Glutamatergic neuron (in vitro differentiated cells): Measurements from ENCODE around the gene NELFB. TPM values are rescaled to one million over a fixed set of nuclear protein-coding genes. Genes with fewer than 3 reads are reported as not detected.

Experiments used
- DNase-seq: peaks from one replicate; pipeline ENCODE4 v3.0.0; 2022
- H3K27ac Mint-ChIP-seq: one replicate; pipeline ENCODE4 v1.8.0; 2020; ENCODE audit warnings: mild to moderate bottlenecking, mixed read lengths, inconsistent platforms; ENCODE audit not compliant: unreplicated experiment
- H3K27me3 Mint-ChIP-seq: one replicate; pipeline ENCODE4 v1.8.0; 2020; ENCODE audit warnings: mild to moderate bottlenecking, moderate library complexity, mixed read lengths, inconsistent platforms; ENCODE audit not compliant: unreplicated experiment
- H3K36me3 Mint-ChIP-seq: one replicate; pipeline ENCODE4 v1.8.0; 2020; ENCODE audit warnings: mild to moderate bottlenecking, mixed read lengths, inconsistent platforms; ENCODE audit not compliant: unreplicated experiment
- H3K4me1 Mint-ChIP-seq: one replicate; pipeline ENCODE4 v1.8.0; 2020; ENCODE audit warnings: mild to moderate bottlenecking, low read depth, mixed read lengths, inconsistent platforms; ENCODE audit not compliant: unreplicated experiment
- H3K4me3 Mint-ChIP-seq: one replicate; pipeline ENCODE4 v1.8.0; 2020; ENCODE audit warnings: mild to moderate bottlenecking, mixed read lengths, inconsistent platforms; ENCODE audit not compliant: unreplicated experiment
- H3K9me3 Mint-ChIP-seq: one replicate; pipeline ENCODE4 v1.8.0; 2020; ENCODE audit warnings: mild to moderate bottlenecking, moderate library complexity, mixed read lengths, inconsistent platforms; ENCODE audit not compliant: unreplicated experiment
- total RNA-seq: library from RNA; stranded (reverse); fragmentation: NEBNext Ultra II Directional; extraction: Animal tissue kit (Norgen Biotek cat#: 25700); gene quantifications from one replicate; pipeline ENCODE4 v1.2.1, GENCODE V29; 2021; ENCODE audit not compliant: unreplicated experiment
- TF ChIP-seq, protein P1 (sequence below): fragments of 200-600 bp; sonication (generic); IDR thresholded peaks from one replicate; pipeline ENCODE4 v1.5.0; 2021; ENCODE audit not compliant: partially characterized antibody, unreplicated experiment

The NELFB gene
- total RNA-seq, 1 donor from 2014 or later: 48.5 TPM

DNA sequence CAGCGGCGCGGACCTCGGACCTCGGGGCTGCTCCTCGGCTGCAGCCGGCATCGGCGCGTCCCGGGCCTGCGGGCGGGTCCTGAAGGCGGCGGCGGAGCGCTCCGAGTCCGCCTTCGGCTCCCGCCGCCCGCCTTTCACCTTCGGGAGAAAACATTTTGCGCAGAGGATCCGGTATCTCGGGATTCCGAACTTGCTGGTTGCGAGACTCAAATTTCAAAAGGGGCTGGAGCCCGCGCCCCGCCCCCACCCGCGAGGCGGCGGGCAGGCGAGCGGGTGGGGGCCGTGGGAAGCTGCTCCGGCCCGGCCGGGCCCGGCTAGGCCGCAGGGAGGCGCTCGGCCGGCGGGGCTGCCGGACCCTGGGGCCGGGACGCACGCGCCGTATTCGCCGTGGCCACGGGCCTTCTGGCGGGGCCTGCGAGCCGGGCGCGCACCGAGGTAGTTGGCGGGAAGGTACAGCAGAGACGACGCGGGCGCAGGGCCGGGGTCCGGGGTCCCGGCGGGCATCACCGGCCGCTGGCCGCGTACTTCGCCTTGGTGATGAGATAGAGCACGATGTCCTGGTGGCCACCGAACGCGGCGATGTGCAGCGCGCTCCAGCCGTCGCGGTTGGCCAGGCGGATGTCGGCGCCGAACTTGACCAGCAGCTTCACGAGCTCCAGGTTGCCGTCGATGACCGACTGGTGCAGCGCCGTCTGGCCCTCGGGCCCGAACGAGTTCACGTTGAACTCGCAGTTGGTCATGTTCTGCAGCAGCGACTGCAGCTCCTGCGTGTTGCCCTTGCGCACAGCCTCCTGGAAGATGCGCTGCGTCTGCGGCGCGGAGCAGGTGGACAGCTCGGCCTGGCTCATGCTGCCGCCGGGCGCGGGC is 46.2 kb downstream of the NELFB start:
- peaks cover 7% of the 10 kb centered on the region for H3K27me3 Mint-ChIP-seq
- TF ChIP-seq, protein P1, sequence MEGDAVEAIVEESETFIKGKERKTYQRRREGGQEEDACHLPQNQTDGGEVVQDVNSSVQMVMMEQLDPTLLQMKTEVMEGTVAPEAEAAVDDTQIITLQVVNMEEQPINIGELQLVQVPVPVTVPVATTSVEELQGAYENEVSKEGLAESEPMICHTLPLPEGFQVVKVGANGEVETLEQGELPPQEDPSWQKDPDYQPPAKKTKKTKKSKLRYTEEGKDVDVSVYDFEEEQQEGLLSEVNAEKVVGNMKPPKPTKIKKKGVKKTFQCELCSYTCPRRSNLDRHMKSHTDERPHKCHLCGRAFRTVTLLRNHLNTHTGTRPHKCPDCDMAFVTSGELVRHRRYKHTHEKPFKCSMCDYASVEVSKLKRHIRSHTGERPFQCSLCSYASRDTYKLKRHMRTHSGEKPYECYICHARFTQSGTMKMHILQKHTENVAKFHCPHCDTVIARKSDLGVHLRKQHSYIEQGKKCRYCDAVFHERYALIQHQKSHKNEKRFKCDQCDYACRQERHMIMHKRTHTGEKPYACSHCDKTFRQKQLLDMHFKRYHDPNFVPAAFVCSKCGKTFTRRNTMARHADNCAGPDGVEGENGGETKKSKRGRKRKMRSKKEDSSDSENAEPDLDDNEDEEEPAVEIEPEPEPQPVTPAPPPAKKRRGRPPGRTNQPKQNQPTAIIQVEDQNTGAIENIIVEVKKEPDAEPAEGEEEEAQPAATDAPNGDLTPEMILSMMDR: no peak
- H3K9me3 Mint-ChIP-seq: peaks cover 3% of the 10 kb centered on the region
- peak overlapping the region; percentile 96 for H3K4me3 Mint-ChIP-seq
- no peak overlapping the region for H3K27ac Mint-ChIP-seq
- DNase-seq: peak; percentile 74
- H3K4me1 Mint-ChIP-seq: peaks cover 17% of the 10 kb centered on the region
- H3K36me3 Mint-ChIP-seq: no peaks in the 10 kb centered on the region

DNA sequence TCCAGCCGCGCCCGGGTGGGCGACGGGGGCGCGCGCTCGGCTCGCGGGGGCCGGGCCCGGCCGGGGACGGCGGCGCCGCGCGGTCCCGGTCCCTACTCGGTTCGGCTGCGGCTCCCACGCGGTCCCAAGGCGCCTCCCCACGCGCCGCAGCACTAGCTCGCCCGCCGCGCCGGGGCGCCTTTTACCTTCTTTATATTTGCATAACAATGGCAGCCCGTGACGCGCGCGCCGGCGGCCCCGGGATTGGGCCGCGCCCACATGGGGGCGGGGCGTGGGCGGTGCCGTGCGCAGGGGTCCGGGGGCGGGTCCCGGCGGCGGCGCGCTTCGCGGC is 47.0 kb downstream of the NELFB start, which contains the start of gene NRARP:
Gene NRARP (minus strand): TSS at position 154 of the 331 bp plus-strand sequence. CDS start 343 bp downstream, outside the sequence.
- Mint-ChIP-seq H3K27ac (peak within 1 kb of the TSS; percentile 17), H3K4me3 (peak within 1 kb of the TSS; percentile 85), H3K36me3 (no peaks in the 10 kb centered on the region), H3K27me3 (peaks cover 7% of the 10 kb centered on the region), H3K4me1 (peaks cover 14% of the 10 kb centered on the region), H3K9me3 (peaks cover 3% of the 10 kb centered on the region)
- TF ChIP-seq, protein P1: no peak
- peak; percentile 89 for DNase-seq

DNA sequence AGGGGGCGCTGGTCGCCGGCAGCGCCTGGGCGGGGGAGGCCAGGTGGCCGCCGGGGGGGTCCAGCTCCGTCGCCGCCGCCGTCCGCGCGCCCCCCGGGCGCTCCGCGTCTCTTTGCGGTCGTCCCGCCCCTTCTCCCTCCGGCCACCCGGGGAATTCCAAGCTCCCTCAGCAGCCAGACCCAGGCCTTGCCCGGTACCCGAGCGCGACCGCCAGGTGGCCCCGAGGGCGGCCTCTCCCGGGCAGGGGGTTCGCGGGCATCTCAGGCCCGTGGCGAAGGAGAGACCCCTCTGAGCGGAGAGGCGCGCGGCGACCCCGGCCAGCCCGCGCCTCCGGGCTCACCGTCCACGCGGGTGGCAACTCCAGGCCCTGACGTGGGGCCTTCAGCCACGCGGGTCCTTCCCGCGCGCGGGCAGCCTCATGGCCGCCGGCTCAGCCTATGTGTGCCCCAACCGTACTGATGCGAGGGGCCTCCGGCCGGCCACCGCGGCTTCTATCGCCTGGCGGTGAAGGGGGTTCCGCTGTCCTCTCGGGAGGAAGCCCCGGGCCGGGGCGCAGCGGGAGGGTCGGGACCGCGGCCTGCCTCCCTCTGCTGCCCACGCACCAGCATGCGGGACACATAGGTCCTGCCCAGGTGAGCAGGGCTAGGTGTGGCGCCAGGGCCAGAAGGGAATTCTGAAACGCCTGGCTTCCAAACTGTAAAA is 47.5 kb downstream of the NELFB start:
- Mint-ChIP-seq H3K9me3 (peaks cover 3% of the 10 kb centered on the region), H3K27me3 (peaks cover 7% of the 10 kb centered on the region), H3K4me1 (peaks cover 14% of the 10 kb centered on the region), H3K4me3 (peak overlapping the region; percentile 67), H3K27ac (peak overlapping the region; percentile 17), H3K36me3 (no peaks in the 10 kb centered on the region)
- TF ChIP-seq, protein P1: peak; percentile 82
- DNase-seq: peak; percentile 84

DNA sequence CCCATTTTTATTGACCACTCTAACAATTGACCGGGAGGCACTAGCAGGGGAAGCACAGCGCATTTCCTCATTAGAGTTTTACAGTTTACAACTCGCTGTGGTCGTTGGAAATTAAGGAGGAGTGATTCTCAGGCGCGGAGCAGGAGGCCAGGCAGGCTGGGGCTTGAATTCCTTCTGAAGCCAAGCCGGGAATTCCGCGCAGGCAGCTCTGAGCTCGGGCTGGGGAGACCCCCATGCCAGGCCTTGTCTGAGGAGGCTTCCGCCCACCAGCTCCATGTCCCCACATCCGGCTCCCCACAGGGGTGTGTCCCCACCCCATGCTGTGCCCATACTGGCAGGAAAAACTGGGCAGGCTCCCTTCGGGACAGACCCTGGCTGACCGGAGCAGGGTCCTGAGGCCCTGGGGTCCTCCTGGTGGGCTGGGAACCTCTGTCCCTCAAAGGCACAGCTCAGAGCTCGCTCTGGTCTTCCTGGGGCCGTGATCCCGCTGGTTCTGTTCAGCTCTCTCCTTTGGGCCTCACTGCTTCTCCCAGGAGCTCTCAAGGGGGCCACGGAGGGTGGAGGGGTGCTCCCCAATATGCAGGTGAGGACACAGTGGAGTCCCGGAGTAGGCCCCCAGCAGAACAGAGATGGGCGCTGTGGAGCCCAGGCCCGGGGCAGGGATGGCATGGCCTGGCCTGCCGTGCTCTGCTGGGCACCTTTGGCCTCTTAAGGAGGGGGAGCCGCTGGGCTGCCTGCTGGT is 48.2 kb downstream of the NELFB start:
- TF ChIP-seq, protein P1: no peak
- no peaks in the 10 kb centered on the region for H3K36me3 Mint-ChIP-seq
- peaks cover 7% of the 10 kb centered on the region for H3K27me3 Mint-ChIP-seq
- H3K4me3 Mint-ChIP-seq: peak overlapping the region; percentile 67
- H3K27ac Mint-ChIP-seq: peak overlapping the region; percentile 17
- H3K4me1 Mint-ChIP-seq: peaks cover 14% of the 10 kb centered on the region
- no peak for DNase-seq
- H3K9me3 Mint-ChIP-seq: peaks cover 3% of the 10 kb centered on the region
